ENCODE results near the gene ENTPD1. TPM values are rescaled to one million over a fixed set of nuclear protein-coding genes. Genes with fewer than 3 reads are reported as not detected.
"Not testable (repeated sequence)": the region's sequence is repeated elsewhere in the genome, so short reads cannot be mapped to it uniquely, and the experiment has no call there.

Gene ENTPD1
- polyA plus RNA-seq, 2 donors, result 2.4 to 3.7 TPM

DNA sequence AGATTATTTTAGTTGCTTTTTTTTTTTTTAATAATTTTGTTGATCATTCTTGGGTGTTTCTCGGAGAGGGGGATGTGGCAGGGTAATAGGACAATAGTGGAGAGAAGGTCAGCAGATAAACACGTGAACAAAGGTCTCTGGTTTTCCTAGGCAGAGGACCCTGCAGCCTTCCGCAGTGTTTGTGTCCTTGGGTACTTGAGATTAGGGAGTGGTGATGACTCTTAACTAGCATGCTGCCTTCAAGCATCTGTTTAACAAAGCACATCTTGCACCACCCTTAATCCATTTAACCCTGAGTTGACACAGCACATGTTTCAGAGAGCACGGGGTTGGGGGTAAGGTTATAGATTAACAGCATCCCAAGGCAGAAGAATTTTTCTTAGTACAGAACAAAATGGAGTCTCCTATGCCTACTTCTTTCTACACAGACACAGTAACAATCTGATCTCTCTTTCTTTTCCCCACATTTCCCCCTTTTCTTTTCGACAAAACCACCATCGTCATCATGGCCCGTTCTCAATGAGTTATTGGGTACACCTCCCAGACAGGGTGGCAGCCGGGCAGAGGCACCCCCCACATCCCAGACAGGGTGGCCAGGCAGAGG, 52.8 kb downstream of the ENTPD1 start:
- H3K27ac ChIP-seq (ENCODE audit: low read depth in 2 of 2, low read length in 1 of 2); H3K9me3 ChIP-seq (ENCODE audit: control insufficient read depth in 2 of 2, insufficient read depth in 1 of 2, low read depth in 1 of 2, low read length in 1 of 2); H3K4me3 ChIP-seq (ENCODE audit: low read depth in 1 of 2, low read length in 2 of 2); H3K27me3 ChIP-seq (ENCODE audit: control insufficient read depth in 1 of 2, insufficient read depth in 2 of 2, low read length in 2 of 2); H3K36me3 ChIP-seq (ENCODE audit: control insufficient read depth in 2 of 2, insufficient read depth in 2 of 2, low read length in 1 of 2); H3K4me1 ChIP-seq (ENCODE audit: control insufficient read depth in 2 of 2, insufficient read depth in 2 of 2, low read length in 1 of 2): not testable (repeated sequence)
- 84 to 89% methylated on average over 7 of the region's 8 CpGs for WGBS, 2 donors

DNA sequence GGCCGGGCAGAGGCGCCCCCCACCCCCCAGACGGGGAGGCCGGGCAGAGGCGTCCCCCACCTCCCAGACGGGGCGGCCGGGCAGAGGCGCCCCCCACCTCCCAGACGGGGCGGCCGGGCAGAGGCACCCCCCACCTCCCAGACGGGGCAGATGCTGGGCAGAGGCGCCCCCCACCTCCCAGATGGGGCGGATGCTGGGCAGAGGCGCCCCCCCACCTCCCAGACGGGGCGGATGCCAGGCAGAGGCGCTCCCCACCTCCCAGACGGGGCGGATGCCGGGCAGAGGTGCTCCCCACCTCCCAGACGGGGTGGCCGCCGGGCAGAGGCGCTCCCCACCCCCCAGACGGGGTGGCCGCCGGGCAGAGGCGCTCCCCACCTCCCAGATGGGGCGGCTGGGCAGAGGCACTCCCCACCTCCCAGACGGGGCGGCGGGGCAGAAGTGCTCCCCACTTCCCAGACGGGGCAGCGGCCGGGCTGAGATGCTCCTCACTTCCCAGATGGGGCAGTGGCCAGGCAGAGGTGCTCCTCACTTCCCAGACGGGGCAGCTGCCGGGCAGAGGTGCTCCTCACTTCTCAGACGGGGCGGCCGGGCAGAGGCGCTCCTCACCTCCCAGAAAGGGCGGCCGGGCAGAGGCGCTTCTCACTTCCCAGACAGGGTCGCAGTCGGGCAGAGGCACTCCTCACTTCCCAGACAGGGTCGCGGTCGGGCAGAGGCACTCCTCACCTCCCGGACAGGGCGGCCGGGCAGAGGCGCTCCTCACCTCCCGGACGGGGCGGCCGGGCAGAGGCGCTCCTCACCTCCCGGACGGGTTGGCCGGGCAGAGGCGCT, 53.6 kb downstream of the ENTPD1 start:
- Histone ChIP-seq H3K27me3 (ENCODE audit: control insufficient read depth in 1 of 2, insufficient read depth in 2 of 2, low read length in 2 of 2) (no peaks in the 10 kb centered on the region), H3K4me3 (ENCODE audit: low read depth in 1 of 2, low read length in 2 of 2) (no peak overlapping the region), H3K9me3 (ENCODE audit: control insufficient read depth in 2 of 2, insufficient read depth in 1 of 2, low read depth in 1 of 2, low read length in 1 of 2) (peaks cover 0 to 3% of the 10 kb centered on the region in 2 donors), H3K27ac (ENCODE audit: low read depth in 2 of 2, low read length in 1 of 2) (no peak overlapping the region), H3K4me1 (ENCODE audit: control insufficient read depth in 2 of 2, insufficient read depth in 2 of 2, low read length in 1 of 2) (peaks cover 2 to 3% of the 10 kb centered on the region in 2 donors), H3K36me3 (ENCODE audit: control insufficient read depth in 2 of 2, insufficient read depth in 2 of 2, low read length in 1 of 2) (no peaks in the 10 kb centered on the region)
- WGBS, 2 donors, result 94% methylated on average over 63 to 64 of the region's 64 CpGs

DNA sequence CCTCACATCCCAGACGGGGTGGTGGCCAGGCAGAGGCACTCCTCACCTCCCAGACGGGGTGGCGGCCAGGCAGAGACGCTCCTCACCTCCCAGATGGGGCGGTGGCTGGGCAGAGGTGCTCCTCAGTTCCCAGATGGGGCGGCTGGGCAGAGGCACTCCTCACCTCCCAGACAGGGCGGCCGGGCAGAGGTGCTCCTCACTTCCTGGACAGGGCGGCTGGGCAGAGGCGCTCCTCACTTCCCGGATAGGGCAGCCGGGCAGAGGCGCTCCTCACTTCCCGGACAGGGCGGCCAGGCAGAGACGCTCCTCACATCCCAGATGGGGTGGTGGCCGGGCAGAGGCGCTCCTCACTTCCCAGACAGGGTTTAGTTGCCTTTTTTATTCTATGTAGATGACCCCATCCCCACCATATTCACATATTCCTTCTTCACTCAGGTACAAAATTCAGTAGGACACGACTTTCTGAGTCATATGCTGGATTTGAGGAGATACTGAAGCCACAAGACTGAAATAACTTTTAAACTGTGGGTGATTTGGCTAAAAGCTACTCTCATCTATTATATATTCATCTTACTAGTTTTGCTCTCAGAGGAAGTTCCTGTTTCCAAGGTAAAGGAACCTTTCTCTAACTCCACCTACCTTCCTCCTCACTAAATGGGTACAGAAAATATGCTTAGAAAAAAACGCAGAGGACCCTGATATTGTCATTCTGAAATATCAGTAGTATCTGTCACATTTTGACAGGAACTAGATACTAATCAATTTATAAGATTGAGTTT, 54.4 kb downstream of the ENTPD1 start:
- no peaks in the 10 kb centered on the region for H3K36me3 ChIP-seq (ENCODE audit: control insufficient read depth in 2 of 2, insufficient read depth in 2 of 2, low read length in 1 of 2)
- no peaks in the 10 kb centered on the region for H3K27me3 ChIP-seq (ENCODE audit: control insufficient read depth in 1 of 2, insufficient read depth in 2 of 2, low read length in 2 of 2)
- H3K9me3 ChIP-seq (ENCODE audit: control insufficient read depth in 2 of 2, insufficient read depth in 1 of 2, low read depth in 1 of 2, low read length in 1 of 2), result peaks cover 0 to 3% of the 10 kb centered on the region in 2 donors
- H3K4me1 ChIP-seq (ENCODE audit: control insufficient read depth in 2 of 2, insufficient read depth in 2 of 2, low read length in 1 of 2), result peaks cover 2 to 3% of the 10 kb centered on the region in 2 donors
- H3K4me3 ChIP-seq (ENCODE audit: low read depth in 1 of 2, low read length in 2 of 2), result no peak overlapping the region
- H3K27ac ChIP-seq (ENCODE audit: low read depth in 2 of 2, low read length in 1 of 2), result no peak overlapping the region
- 92 to 94% methylated on average over 19 to 20 of the region's 20 CpGs for WGBS, 2 donors

DNA sequence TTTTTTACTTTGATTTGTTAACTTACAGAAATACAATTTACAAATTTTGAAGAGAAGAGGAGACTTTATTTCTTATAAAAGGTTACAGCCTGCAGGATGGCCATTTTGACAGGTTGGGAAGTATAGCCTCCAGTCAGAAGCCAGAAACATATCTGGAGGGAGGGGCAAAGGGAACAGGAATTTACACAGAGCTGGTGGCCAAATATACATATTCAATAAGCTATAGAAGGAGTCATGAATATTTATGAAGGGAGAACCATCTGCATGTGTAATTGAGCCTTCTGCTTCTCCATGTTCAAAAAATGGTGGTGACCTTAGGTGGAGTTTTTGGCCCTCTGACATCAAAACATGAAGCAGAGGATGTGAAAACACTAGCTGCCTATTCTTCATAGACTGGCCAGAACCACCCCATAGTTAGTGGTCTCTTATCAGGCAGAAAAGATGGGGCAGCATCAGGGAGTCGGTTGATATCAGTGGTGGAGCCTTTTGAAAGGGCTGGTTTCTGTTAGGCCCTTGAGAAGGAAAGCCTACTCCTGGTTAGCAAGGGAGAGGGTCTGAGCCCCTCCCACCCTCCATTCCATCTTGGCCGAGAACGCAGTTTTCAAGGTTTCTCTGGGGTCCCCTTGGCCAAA, 57.2 kb downstream of the ENTPD1 start:
- H3K9me3 ChIP-seq (ENCODE audit: control insufficient read depth in 2 of 2, insufficient read depth in 1 of 2, low read depth in 1 of 2, low read length in 1 of 2), result peaks cover 0 to 3% of the 10 kb centered on the region in 2 donors
- no peaks in the 10 kb centered on the region for H3K27me3 ChIP-seq (ENCODE audit: control insufficient read depth in 1 of 2, insufficient read depth in 2 of 2, low read length in 2 of 2)
- no peak overlapping the region for H3K4me3 ChIP-seq (ENCODE audit: low read depth in 1 of 2, low read length in 2 of 2)
- H3K27ac ChIP-seq (ENCODE audit: low read depth in 2 of 2, low read length in 1 of 2), result peak overlapping the region in 1 of 2 donors; percentile 51
- H3K4me1 ChIP-seq (ENCODE audit: control insufficient read depth in 2 of 2, insufficient read depth in 2 of 2, low read length in 1 of 2), result peaks cover 2 to 5% of the 10 kb centered on the region in 2 donors
- 91 to 97% methylated on average over 3 of the region's 3 CpGs for WGBS, 2 donors
- H3K36me3 ChIP-seq (ENCODE audit: control insufficient read depth in 2 of 2, insufficient read depth in 2 of 2, low read length in 1 of 2), result no peaks in the 10 kb centered on the region

DNA sequence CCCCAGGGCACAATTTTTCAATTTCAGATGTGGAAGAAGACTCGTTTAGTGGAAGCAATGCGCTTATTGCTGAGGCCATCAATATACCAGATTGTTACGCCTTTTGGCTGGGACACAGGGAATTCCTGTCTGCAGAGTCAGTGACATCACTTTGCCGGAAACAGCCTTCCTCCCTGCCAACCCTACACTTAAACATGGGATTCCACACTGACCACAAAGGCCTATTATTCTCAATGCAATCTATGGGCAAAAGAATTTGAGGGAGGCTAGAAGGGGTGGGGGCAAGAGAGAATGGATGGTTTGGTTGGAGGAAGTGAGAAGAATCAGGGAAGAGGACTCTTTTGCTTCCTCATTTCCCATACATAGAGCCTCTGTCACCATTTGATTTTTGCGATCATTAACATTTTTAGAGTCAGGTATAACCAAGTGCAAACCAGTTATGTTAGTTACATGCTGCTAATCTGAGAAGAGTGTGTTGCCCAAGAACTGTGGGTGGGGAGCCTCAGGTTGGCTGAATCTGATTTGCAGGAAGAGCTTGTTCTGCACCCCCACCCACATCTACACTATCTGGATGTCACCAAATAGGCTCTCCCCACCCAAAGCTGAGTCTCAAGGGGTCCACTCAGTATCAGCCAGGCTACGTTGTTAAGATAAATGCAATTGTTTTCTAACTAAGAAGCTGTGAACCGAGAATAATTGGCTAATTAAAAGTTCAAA, 58.2 kb downstream of the ENTPD1 start:
- H3K4me3 ChIP-seq (ENCODE audit: low read depth in 1 of 2, low read length in 2 of 2), result no peak overlapping the region
- no peaks in the 10 kb centered on the region for H3K36me3 ChIP-seq (ENCODE audit: control insufficient read depth in 2 of 2, insufficient read depth in 2 of 2, low read length in 1 of 2)
- peaks cover 0 to 3% of the 10 kb centered on the region in 2 donors for H3K9me3 ChIP-seq (ENCODE audit: control insufficient read depth in 2 of 2, insufficient read depth in 1 of 2, low read depth in 1 of 2, low read length in 1 of 2)
- peaks cover 2 to 5% of the 10 kb centered on the region in 2 donors for H3K4me1 ChIP-seq (ENCODE audit: control insufficient read depth in 2 of 2, insufficient read depth in 2 of 2, low read length in 1 of 2)
- 50 to 53% methylated on average over 7 of the region's 7 CpGs for WGBS, 2 donors
- peak overlapping the region; percentile 29 to 40 for H3K27ac ChIP-seq (ENCODE audit: low read depth in 2 of 2, low read length in 1 of 2)
- no peaks in the 10 kb centered on the region for H3K27me3 ChIP-seq (ENCODE audit: control insufficient read depth in 1 of 2, insufficient read depth in 2 of 2, low read length in 2 of 2)

DNA sequence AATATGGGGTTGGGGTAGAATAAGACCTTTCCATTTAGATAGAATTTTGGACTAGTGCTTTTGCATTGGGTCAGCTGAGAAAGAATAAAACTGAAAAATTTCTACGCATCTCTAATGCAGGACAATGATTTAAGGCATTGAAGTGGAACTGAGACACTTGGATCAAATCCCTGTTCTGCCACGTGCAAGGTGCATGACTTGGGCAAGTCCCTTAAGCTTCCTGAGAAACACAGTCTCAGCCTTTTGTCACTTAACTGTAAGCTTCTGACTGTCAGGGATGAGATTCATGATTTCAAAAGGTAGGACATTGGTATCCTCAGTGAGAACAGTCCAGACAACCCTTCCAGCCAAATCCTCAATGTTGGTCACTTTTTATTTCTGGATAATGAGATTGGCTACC, 59.2 kb downstream of the ENTPD1 start:
- H3K27me3 ChIP-seq (ENCODE audit: control insufficient read depth in 1 of 2, insufficient read depth in 2 of 2, low read length in 2 of 2), result no peaks in the 10 kb centered on the region
- H3K4me3 ChIP-seq (ENCODE audit: low read depth in 1 of 2, low read length in 2 of 2), result no peak overlapping the region
- no peaks in the 10 kb centered on the region for H3K9me3 ChIP-seq (ENCODE audit: control insufficient read depth in 2 of 2, insufficient read depth in 1 of 2, low read depth in 1 of 2, low read length in 1 of 2)
- H3K4me1 ChIP-seq (ENCODE audit: control insufficient read depth in 2 of 2, insufficient read depth in 2 of 2, low read length in 1 of 2), result peaks cover 2 to 5% of the 10 kb centered on the region in 2 donors
- WGBS, 2 donors, result 67 to 69% methylated on average over 2 of the region's 2 CpGs
- no peaks in the 10 kb centered on the region for H3K36me3 ChIP-seq (ENCODE audit: control insufficient read depth in 2 of 2, insufficient read depth in 2 of 2, low read length in 1 of 2)
- H3K27ac ChIP-seq (ENCODE audit: low read depth in 2 of 2, low read length in 1 of 2), result no peak overlapping the region

DNA sequence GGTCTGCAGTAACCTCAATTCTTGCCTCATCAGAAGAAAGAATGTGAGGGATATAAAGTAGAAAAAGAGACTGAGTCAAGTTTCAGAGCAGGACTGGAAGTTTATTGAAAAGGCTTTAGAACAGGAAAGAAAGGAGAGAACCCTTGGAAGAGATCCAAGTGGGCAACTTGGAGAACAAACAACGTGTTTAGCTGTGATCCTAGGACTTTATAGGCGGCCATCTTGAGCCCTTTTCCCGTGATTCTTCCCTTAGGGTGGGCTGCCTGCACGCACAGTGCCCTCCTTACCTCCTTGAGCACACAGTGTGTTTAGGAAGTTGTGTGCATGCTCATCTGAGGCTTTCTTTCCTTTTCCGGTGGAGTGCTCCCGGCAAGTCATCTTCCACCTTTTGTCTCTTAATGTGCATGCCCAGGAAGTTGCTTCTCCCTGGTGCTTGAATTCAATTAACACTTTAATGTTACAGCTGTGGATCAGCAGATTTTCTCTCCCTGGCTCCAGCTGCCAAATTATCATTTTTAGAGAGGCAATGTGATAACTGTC, 59.8 kb downstream of the ENTPD1 start:
- H3K36me3 ChIP-seq (ENCODE audit: control insufficient read depth in 2 of 2, insufficient read depth in 2 of 2, low read length in 1 of 2), result no peaks in the 10 kb centered on the region
- no peak overlapping the region for H3K27ac ChIP-seq (ENCODE audit: low read depth in 2 of 2, low read length in 1 of 2)
- H3K27me3 ChIP-seq (ENCODE audit: control insufficient read depth in 1 of 2, insufficient read depth in 2 of 2, low read length in 2 of 2), result no peaks in the 10 kb centered on the region
- no peak overlapping the region for H3K4me3 ChIP-seq (ENCODE audit: low read depth in 1 of 2, low read length in 2 of 2)
- H3K4me1 ChIP-seq (ENCODE audit: control insufficient read depth in 2 of 2, insufficient read depth in 2 of 2, low read length in 1 of 2), result peaks cover 2 to 5% of the 10 kb centered on the region in 2 donors
- 78% methylated on average over 6 of the region's 6 CpGs for WGBS, 2 donors
- no peaks in the 10 kb centered on the region for H3K9me3 ChIP-seq (ENCODE audit: control insufficient read depth in 2 of 2, insufficient read depth in 1 of 2, low read depth in 1 of 2, low read length in 1 of 2)

DNA sequence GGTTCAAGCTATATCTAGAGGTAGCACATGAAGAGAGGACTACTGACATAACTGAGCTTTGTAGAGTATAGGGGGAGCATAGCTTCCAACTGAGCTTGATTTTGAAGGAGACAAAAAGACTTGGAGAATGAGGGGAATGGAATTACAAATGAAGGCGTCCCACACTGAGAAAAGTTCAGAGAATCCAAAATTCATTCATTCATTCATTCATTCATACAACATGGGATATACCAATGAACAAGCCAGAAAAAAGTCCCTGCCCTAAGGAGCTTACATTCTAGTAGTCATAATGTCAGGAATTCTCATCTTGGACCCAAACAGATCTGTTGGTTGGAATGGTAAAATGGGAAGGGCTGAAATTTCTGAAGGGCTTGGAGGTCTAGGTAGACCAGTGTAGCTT, 62.0 kb downstream of the ENTPD1 start:
- 91 to 92% methylated on average over 1 of the region's 1 CpG for WGBS, 2 donors
- no peak overlapping the region for H3K4me3 ChIP-seq (ENCODE audit: low read depth in 1 of 2, low read length in 2 of 2)
- H3K27ac ChIP-seq (ENCODE audit: low read depth in 2 of 2, low read length in 1 of 2), result no peak overlapping the region
- H3K9me3 ChIP-seq (ENCODE audit: control insufficient read depth in 2 of 2, insufficient read depth in 1 of 2, low read depth in 1 of 2, low read length in 1 of 2), result no peaks in the 10 kb centered on the region
- H3K27me3 ChIP-seq (ENCODE audit: control insufficient read depth in 1 of 2, insufficient read depth in 2 of 2, low read length in 2 of 2), result no peaks in the 10 kb centered on the region
- H3K4me1 ChIP-seq (ENCODE audit: control insufficient read depth in 2 of 2, insufficient read depth in 2 of 2, low read length in 1 of 2), result peaks cover 2 to 5% of the 10 kb centered on the region in 2 donors
- H3K36me3 ChIP-seq (ENCODE audit: control insufficient read depth in 2 of 2, insufficient read depth in 2 of 2, low read length in 1 of 2), result no peaks in the 10 kb centered on the region

Data from esophagus (tissue), 2 donors.